Tibial nerve (tissue), 4 donors: Measurements from ENCODE around the gene PI4K2B. TPM values are rescaled to one million over a fixed set of nuclear protein-coding genes. Genes with fewer than 3 reads are reported as not detected.
"Not testable (repeated sequence)": the region's sequence is repeated elsewhere in the genome, so short reads cannot be mapped to it uniquely, and the experiment has no call there.

Experiments used
- DNase-seq, 2 donors: peaks; one replicate each; pipeline ENCODE4 v3.0.0-alpha.2; 2019; ENCODE audit warnings: low spot score in 2 of 2
- H3K27ac ChIP-seq, 4 donors: fragments of 200-600 bp; sonication (generic) in 3 of 4; one replicate each; pipeline ENCODE4 v1.5.1; 2017 to 2019; ENCODE audit warnings: mild to moderate bottlenecking in 1 of 4
- H3K27me3 ChIP-seq, 2 donors: fragments of 200-600 bp; sonication (generic) in 1 of 2; one replicate each; pipeline versions ENCODE4 v1.5.1 to v1.6.0; 2017 to 2019
- H3K36me3 ChIP-seq, 3 donors: fragments of 200-600 bp; sonication (generic); one replicate each; pipeline ENCODE4 v1.5.1; 2018 to 2019
- H3K4me1 ChIP-seq, 4 donors: fragments of 200-600 bp; sonication (generic) in 3 of 4; one replicate each; pipeline ENCODE4 v1.5.1; 2017 to 2019
- H3K4me3 ChIP-seq, 4 donors: fragments of 200-600 bp; sonication (generic) in 3 of 4; one replicate each; pipeline ENCODE4 v1.5.1; 2017 to 2019; ENCODE audit warnings: mild to moderate bottlenecking in 1 of 4, moderate library complexity in 1 of 4
- H3K9me3 ChIP-seq, 4 donors: fragments of 200-600 bp; sonication (generic) in 3 of 4; one replicate each; pipeline ENCODE4 v1.5.1; 2017 to 2019
- EP300 ChIP-seq, 2 donors: sonication (generic); formaldehyde crosslinking; IDR thresholded peaks; one replicate each; pipeline ENCODE4 v1.6.1; 2017; ENCODE audit warnings: antibody characterized with exemption in 2 of 2, mild to moderate bottlenecking in 1 of 2
- POLR2A ChIP-seq, 2 donors: fragments of 450-650 bp; IDR thresholded peaks; one replicate each; pipeline ENCODE4 v1.6.1; 2017; ENCODE audit warnings: antibody characterized with exemption in 2 of 2, mild to moderate bottlenecking in 2 of 2, moderate library complexity in 2 of 2
- WGBS, 2 donors: methylation state at CpG; one replicate each; pipeline ENCODE4 v1.1.5; 2018; 5-methylcytosine and 5-hydroxymethylcytosine counted together
- total RNA-seq, 4 donors: library from RNA; depleted of rRNA; stranded (reverse); fragments of >200 nt; gene quantifications; one replicate each; pipeline ENCODE4 v1.1.0, GENCODE V29; 2016
- TF ChIP-seq, protein P1 (sequence below), 5 experiments: fragments of 200-600 bp in 3 of 5; fragments of 450-650 bp in 2 of 5; sonication (generic) in 3 of 5; IDR thresholded peaks; one replicate each; pipeline ENCODE4 v1.5.1; 2016 to 2019; ENCODE audit warnings: antibody characterized with exemption in 5 of 5, mild to moderate bottlenecking in 3 of 5, moderate library complexity in 2 of 5

PI4K2B gene
- total RNA-seq, 4 donors from 2014 or later = 11.1 to 22.8 (median 14.6) TPM

DNA sequence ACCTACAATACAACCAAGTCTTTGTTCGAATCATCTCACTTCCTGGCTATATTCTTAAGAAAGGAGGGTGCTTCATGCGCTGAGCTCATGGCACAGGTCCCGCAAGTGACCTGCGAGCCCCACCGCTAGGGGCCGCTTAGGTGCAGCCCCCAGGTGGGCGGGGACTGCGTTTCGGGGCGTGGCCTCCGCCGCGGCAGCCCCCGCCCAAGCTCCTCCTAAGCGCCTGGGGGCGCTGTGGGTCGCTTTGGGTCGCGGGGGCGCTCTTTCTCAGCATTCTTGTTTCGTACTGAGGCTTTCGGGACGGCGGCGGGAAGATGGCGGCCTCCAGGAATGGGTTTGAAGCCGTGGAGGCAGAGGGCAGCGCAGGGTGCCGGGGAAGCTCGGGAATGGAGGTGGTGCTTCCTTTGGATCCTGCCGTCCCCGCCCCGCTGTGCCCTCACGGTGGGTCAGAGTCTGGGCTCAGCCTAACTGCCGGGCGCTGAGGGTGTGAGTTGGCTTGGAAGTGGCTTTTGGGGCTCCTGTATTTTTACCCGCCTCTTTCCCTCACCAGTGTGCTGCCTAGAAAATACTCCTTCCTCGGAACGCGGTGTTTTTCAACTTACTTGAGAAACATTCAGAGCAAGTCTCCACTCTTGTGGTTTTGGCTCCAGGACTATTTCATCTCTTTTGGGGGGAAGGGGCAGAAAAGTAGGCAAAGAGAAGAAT lies 78.8 kb downstream of the PI4K2B start, which contains the start of gene ZCCHC4:
Gene ZCCHC4, plus strand, starts transcription at position 279 of the 705 bp plus-strand sequence. Its CDS starts 36 bp downstream, at position 315.
- Histone ChIP-seq H3K4me3 (peak within 1 kb of the TSS; percentile 44 to 79 (median 74)), H3K27ac (peak within 1 kb of the TSS in 3 of 4 donors; percentile 77 to 80 (median 77)), H3K36me3 (peaks cover 0 to 11% (median 0%) of the 10 kb centered on the region in 3 donors), H3K4me1 (peaks cover 0 to 27% (median 12%) of the 10 kb centered on the region in 4 donors), H3K9me3 (no peaks in the 10 kb centered on the region), H3K27me3 (no peaks in the 10 kb centered on the region)
- TF ChIP-seq EP300 (IDR thresholded peaks at IDR 0.05) (peak; percentile 53 to 90), POLR2A (IDR thresholded peaks at IDR 0.05) (no peak)
- TF ChIP-seq, protein P1, sequence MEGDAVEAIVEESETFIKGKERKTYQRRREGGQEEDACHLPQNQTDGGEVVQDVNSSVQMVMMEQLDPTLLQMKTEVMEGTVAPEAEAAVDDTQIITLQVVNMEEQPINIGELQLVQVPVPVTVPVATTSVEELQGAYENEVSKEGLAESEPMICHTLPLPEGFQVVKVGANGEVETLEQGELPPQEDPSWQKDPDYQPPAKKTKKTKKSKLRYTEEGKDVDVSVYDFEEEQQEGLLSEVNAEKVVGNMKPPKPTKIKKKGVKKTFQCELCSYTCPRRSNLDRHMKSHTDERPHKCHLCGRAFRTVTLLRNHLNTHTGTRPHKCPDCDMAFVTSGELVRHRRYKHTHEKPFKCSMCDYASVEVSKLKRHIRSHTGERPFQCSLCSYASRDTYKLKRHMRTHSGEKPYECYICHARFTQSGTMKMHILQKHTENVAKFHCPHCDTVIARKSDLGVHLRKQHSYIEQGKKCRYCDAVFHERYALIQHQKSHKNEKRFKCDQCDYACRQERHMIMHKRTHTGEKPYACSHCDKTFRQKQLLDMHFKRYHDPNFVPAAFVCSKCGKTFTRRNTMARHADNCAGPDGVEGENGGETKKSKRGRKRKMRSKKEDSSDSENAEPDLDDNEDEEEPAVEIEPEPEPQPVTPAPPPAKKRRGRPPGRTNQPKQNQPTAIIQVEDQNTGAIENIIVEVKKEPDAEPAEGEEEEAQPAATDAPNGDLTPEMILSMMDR (IDR thresholded peaks at IDR 0.05) = peak; percentile 93 to 99 (median 97)
- peak; percentile 78 to 89 for DNase-seq
- 1% methylated on average over 12 to 39 of the region's 40 CpGs for WGBS, 2 donors

DNA sequence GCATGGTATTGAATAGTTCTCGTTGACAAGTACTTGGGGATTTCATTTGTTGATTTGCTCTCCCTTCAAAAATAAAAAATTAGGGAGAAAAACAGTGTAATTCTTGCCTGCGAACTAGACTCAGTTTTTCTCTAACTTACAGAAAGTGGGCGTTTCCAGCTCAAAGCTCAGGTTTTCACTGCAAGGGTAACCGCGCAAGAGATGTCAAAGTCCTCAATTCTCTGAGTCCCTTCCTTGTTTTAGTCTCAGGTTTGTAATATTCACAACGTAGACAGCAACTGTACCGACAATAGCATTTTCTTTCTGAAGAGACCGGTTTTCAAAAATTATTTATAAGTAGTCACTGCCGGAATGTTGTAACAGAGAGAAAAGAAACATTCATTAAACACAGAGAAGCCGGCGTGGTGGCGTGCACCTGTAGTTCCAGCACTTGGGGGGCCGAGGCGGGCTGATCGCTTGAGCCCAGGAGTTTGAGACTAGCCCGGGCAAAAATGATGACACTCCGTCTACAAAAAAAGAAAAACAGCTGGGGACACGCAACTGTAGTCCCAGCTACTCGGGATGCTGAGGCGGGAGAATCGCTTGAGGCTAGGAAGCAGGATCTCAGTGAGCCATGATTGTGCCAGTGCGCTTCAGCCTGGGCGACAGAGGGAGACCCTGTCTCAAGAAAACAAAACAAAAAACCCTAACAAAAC lies 79.5 kb downstream of the PI4K2B start:
- Histone ChIP-seq H3K4me3 (peak overlapping the region; percentile 44 to 79 (median 74)), H3K4me1 (peaks cover 0 to 20% (median 12%) of the 10 kb centered on the region in 4 donors), H3K27me3 (no peaks in the 10 kb centered on the region), H3K9me3 (no peaks in the 10 kb centered on the region), H3K36me3 (peaks cover 0 to 12% (median 0%) of the 10 kb centered on the region in 3 donors), H3K27ac (peak overlapping the region in 3 of 4 donors; percentile 77 to 80 (median 77))
- 21 to 23% methylated on average over 23 of the region's 23 CpGs for WGBS, 2 donors
- DNase-seq = no peak
- TF ChIP-seq EP300 (IDR thresholded peaks at IDR 0.05) (no peak), POLR2A (IDR thresholded peaks at IDR 0.05) (no peak)
- TF ChIP-seq, protein P1 (IDR thresholded peaks at IDR 0.05) = no peak

GRCh38 chr4:25320336-25320735 lies 86.5 kb downstream of the PI4K2B start:
- Histone ChIP-seq H3K4me3 (no peak overlapping the region), H3K9me3 (no peaks in the 10 kb centered on the region), H3K36me3 (peaks cover 0 to 52% (median 0%) of the 10 kb centered on the region in 3 donors), H3K27ac (no peak overlapping the region), H3K4me1 (no peaks in the 10 kb centered on the region), H3K27me3 (no peaks in the 10 kb centered on the region)
- DNase-seq = no peak
- TF ChIP-seq POLR2A (IDR thresholded peaks at IDR 0.05) = no peak
- 71 to 75% methylated on average over 2 of the region's 2 CpGs for WGBS, 2 donors

GRCh38 chr4:25320773-25321172 lies 86.9 kb downstream of the PI4K2B start:
- Histone ChIP-seq H3K4me1 (no peaks in the 10 kb centered on the region), H3K4me3 (no peak overlapping the region), H3K27ac (no peak overlapping the region), H3K27me3 (no peaks in the 10 kb centered on the region), H3K36me3 (peaks cover 0 to 47% (median 0%) of the 10 kb centered on the region in 3 donors), H3K9me3 (no peaks in the 10 kb centered on the region)
- TF ChIP-seq POLR2A (IDR thresholded peaks at IDR 0.05) (no peak), EP300 (IDR thresholded peaks at IDR 0.05) (no peak)
- TF ChIP-seq, protein P1 (IDR thresholded peaks at IDR 0.05) = no peak
- DNase-seq = no peak
- 65 to 90% methylated on average over 1 of the region's 1 CpG for WGBS, 2 donors

- TF ChIP-seq, protein P1 (IDR thresholded peaks at IDR 0.05) = no peak
- TF ChIP-seq POLR2A (IDR thresholded peaks at IDR 0.05) (no peak), EP300 (IDR thresholded peaks at IDR 0.05) (no peak)
- Histone ChIP-seq H3K27me3 (no peaks in the 10 kb centered on the region), H3K4me1 (no peaks in the 10 kb centered on the region), H3K4me3 (no peak overlapping the region), H3K9me3 (no peaks in the 10 kb centered on the region), H3K27ac (no peak overlapping the region), H3K36me3 (peaks cover 0 to 47% (median 0%) of the 10 kb centered on the region in 3 donors)
- no peak for DNase-seq
- 93 to 98% methylated on average over 3 of the region's 3 CpGs for WGBS, 2 donors
Measured at GRCh38 chr4:25321703-25322102, 87.9 kb downstream of the PI4K2B start.

DNA sequence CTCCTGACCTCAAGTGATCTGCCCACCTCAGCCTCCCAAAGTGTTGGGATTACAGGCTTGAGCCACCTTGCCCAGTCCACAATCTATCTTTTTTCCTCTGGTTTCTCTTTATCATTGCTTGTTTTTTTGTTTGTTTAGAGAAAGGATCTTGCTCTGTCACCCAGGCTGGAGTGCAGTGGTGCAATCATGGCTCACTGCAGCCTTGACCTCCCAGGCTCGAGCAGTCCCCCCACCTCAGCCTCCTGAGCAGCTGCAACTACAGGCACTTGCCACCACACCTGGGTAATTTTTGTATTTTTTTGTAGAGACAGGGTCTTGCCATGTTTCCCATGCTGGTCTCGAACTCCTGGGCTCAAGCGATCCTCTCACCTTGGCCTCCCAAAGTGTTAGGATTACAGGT lies 94.6 kb downstream of the PI4K2B start:
- H3K4me3 ChIP-seq, H3K27ac ChIP-seq, H3K4me1 ChIP-seq, H3K27me3 ChIP-seq, DNase-seq, H3K9me3 ChIP-seq: not testable (repeated sequence)
- H3K36me3 ChIP-seq = peaks cover 0 to 13% (median 0%) of the 10 kb centered on the region in 3 donors
- 94 to 98% methylated on average over 3 of the region's 3 CpGs for WGBS, 2 donors
